ENCODE results near the gene LY86. TPM values are rescaled to one million over a fixed set of nuclear protein-coding genes. Genes with fewer than 3 reads are reported as not detected.

LY86 gene
- total RNA-seq, 1 experiment from 2014 or later, result not detected

DNA sequence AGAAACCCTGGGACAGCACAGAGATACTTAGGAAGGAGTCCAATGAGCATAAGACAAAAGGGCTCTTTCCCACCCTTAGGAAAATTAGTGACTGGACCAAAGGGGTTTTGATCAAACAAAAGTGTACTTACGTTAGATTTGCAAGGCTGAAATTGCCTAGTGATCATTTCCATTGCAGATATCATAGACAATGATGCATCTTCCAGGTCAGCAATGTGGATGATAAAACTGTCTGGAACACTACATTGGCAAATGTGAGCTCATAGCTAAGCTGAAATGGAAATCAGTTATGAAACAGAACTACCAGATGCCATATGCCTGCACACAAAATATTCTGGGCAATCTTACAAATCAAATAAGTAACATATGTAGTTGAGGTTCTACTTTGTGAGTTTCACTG lies 34.0 kb downstream of the LY86 start:
- TF ChIP-seq, protein P1, sequence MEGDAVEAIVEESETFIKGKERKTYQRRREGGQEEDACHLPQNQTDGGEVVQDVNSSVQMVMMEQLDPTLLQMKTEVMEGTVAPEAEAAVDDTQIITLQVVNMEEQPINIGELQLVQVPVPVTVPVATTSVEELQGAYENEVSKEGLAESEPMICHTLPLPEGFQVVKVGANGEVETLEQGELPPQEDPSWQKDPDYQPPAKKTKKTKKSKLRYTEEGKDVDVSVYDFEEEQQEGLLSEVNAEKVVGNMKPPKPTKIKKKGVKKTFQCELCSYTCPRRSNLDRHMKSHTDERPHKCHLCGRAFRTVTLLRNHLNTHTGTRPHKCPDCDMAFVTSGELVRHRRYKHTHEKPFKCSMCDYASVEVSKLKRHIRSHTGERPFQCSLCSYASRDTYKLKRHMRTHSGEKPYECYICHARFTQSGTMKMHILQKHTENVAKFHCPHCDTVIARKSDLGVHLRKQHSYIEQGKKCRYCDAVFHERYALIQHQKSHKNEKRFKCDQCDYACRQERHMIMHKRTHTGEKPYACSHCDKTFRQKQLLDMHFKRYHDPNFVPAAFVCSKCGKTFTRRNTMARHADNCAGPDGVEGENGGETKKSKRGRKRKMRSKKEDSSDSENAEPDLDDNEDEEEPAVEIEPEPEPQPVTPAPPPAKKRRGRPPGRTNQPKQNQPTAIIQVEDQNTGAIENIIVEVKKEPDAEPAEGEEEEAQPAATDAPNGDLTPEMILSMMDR (IDR thresholded peaks at IDR 0.05; ENCODE audit: unreplicated experiment), result no peak
- intact Hi-C loops (cut with micrococcal nuclease), result no loop called here
- Mint-ChIP-seq H3K4me3 (ENCODE audit: unreplicated experiment) (no peak overlapping the region), H3K27me3 (ENCODE audit: insufficient read depth, unreplicated experiment) (peaks cover 45% of the 10 kb centered on the region), H3K27ac (ENCODE audit: low read depth, unreplicated experiment) (no peak overlapping the region), H3K9me3 (ENCODE audit: unreplicated experiment) (no peaks in the 10 kb centered on the region), H3K36me3 (ENCODE audit: insufficient read depth, unreplicated experiment) (no peaks in the 10 kb centered on the region), H3K4me1 (ENCODE audit: insufficient read depth, unreplicated experiment) (peaks cover 5% of the 10 kb centered on the region)
- BruUV-seq (replicated peaks), result no TSS peak
- DNase-seq (ENCODE audit: unreplicated experiment), result no peak
- POLR2A ChIA-PET, result no interaction called here
- CTCF ChIA-PET, result no interaction called here

DNA sequence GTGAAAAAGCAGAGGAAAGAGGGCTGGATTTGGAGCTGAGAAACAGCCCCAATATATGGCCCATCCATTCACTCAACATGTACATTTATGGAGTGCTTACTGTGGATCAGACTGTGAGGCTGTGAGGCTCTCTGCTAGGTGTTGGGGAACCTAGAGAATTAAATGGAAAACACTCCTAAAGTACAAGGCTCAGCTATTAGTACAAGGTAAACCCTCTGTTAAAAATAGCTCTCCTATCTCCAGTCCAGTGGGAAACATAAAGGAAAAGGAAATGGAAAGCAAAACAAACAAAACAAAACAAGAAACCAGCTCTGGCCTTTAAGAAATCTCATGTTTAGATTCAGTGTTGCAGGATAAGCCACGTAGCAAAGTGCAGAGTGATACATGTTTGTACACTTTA lies 35.0 kb downstream of the LY86 start:
- no peak overlapping the region for H3K27ac Mint-ChIP-seq (ENCODE audit: low read depth, unreplicated experiment)
- peaks cover 5% of the 10 kb centered on the region for H3K4me1 Mint-ChIP-seq (ENCODE audit: insufficient read depth, unreplicated experiment)
- TF ChIP-seq, protein P1 (IDR thresholded peaks at IDR 0.05; ENCODE audit: unreplicated experiment), result no peak
- no peak overlapping the region for H3K4me3 Mint-ChIP-seq (ENCODE audit: unreplicated experiment)
- no peaks in the 10 kb centered on the region for H3K9me3 Mint-ChIP-seq (ENCODE audit: unreplicated experiment)
- no TSS peak for BruUV-seq (replicated peaks)
- no peak for DNase-seq (ENCODE audit: unreplicated experiment)
- intact Hi-C loops (cut with micrococcal nuclease), result no loop called here
- POLR2A ChIA-PET, result no interaction called here
- CTCF ChIA-PET, result no interaction called here
- H3K36me3 Mint-ChIP-seq (ENCODE audit: insufficient read depth, unreplicated experiment), result no peaks in the 10 kb centered on the region
- H3K27me3 Mint-ChIP-seq (ENCODE audit: insufficient read depth, unreplicated experiment), result peaks cover 55% of the 10 kb centered on the region

DNA sequence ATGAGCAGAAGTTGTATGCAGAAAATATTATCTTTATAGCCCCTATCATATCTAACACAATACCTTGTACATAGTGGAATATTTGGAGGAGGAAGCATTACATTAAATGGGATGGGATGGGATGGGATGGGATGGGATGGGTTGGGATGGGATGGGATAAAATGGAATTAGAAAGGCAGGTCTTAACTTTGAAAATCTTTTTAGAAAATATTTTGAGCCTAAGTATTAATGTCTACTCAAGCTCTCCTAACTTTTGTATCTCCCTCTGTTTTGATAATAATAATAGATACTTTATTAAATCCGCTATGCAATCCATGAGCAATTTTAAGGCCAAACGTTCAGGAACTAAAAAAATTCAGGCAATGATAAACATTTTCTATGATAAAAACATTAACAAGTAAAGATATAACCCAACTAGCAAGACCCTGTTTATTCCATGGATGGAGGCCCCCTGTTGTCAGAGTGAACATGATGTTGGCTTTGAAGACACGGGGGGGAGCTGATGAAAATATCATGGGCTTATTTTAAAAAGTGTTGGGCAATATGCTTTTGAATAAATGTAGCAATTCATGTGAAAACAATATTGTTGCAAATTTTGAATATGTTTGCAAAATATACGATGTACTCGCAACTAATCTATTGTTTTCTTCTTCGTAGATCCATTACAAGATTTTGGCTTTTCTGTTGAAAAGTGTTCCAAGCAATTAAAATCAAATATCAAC lies 35.9 kb downstream of the LY86 start:
- Mint-ChIP-seq H3K27me3 (ENCODE audit: insufficient read depth, unreplicated experiment) (peaks cover 59% of the 10 kb centered on the region), H3K9me3 (ENCODE audit: unreplicated experiment) (no peaks in the 10 kb centered on the region), H3K4me3 (ENCODE audit: unreplicated experiment) (no peak overlapping the region), H3K4me1 (ENCODE audit: insufficient read depth, unreplicated experiment) (peaks cover 7% of the 10 kb centered on the region), H3K36me3 (ENCODE audit: insufficient read depth, unreplicated experiment) (no peaks in the 10 kb centered on the region), H3K27ac (ENCODE audit: low read depth, unreplicated experiment) (no peak overlapping the region)
- intact Hi-C loops (cut with micrococcal nuclease), result no loop called here
- DNase-seq (ENCODE audit: unreplicated experiment), result no peak
- TF ChIP-seq, protein P1 (IDR thresholded peaks at IDR 0.05; ENCODE audit: unreplicated experiment), result no peak
- no TSS peak for BruUV-seq (replicated peaks)
- POLR2A ChIA-PET, result no interaction called here
- CTCF ChIA-PET, result no interaction called here

DNA sequence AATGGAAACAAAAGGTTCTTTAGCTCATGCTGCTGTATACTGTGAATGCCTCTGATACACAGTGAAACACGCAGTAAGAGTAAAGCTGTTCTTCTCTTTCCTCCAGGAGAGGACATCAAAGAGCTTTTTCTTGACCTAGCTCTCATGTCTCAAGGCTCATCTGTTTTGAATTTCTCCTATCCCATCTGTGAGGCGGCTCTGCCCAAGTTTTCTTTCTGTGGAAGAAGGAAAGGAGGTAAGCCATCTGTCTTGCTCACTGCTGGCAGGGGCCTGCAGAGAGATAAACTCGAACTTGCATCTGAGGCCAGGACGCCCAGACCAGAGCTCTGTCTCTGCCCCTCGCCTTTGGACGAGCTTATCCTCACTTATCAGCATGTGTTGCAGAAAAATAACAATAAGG lies 37.7 kb downstream of the LY86 start:
- H3K9me3 Mint-ChIP-seq (ENCODE audit: unreplicated experiment), result no peaks in the 10 kb centered on the region
- intact Hi-C loops (cut with micrococcal nuclease), result no loop called here
- H3K27me3 Mint-ChIP-seq (ENCODE audit: insufficient read depth, unreplicated experiment), result peaks cover 59% of the 10 kb centered on the region
- no peak for DNase-seq (ENCODE audit: unreplicated experiment)
- H3K36me3 Mint-ChIP-seq (ENCODE audit: insufficient read depth, unreplicated experiment), result no peaks in the 10 kb centered on the region
- CTCF ChIA-PET, result interaction anchor here (0.6 kb wide), 1 partner anchor 1133 kb away, joined by 3 read pairs; no protein-coding TSS in a partner anchor
- POLR2A ChIA-PET, result interaction anchor here (0.8 to 1.2 kb wide), 2 partner anchors 15 to 18 kb away, joined by 3 read pairs; no protein-coding TSS in a partner anchor
- no peak overlapping the region for H3K4me3 Mint-ChIP-seq (ENCODE audit: unreplicated experiment)
- TF ChIP-seq, protein P1 (IDR thresholded peaks at IDR 0.05; ENCODE audit: unreplicated experiment), result no peak
- H3K4me1 Mint-ChIP-seq (ENCODE audit: insufficient read depth, unreplicated experiment), result peaks cover 9% of the 10 kb centered on the region
- BruUV-seq (replicated peaks), result no TSS peak
- no peak overlapping the region for H3K27ac Mint-ChIP-seq (ENCODE audit: low read depth, unreplicated experiment)
